K562 (cell line): ENCODE data around the gene CPED1. TPM values are rescaled to one million over a fixed set of nuclear protein-coding genes. Genes with fewer than 3 reads are reported as not detected.
A peak's percentile ranks its signal among the peaks of the same experiment; 100 is the strongest.

Source experiments
- CBX1 ChIP-seq: sonication (generic); IDR thresholded peaks from 2 replicates; pipeline ENCODE4 v1.6.1; 2016; ENCODE audit warnings: antibody characterized with exemption, low read depth, mild to moderate bottlenecking
- CCAR2 ChIP-seq: fragments of 200-400 bp; formaldehyde crosslinking; IDR thresholded peaks from 2 replicates; pipeline ENCODE4 v1.6.1; 2017; ENCODE audit warnings: mild to moderate bottlenecking, low read depth, low read length
- CTBP1 ChIP-seq: fragments of 450-650 bp; IDR thresholded peaks from 2 replicates; pipeline ENCODE4 v1.6.1; 2016; ENCODE audit warnings: borderline replicate concordance
- NFXL1 ChIP-seq: fragments of 450-650 bp; formaldehyde crosslinking; IDR thresholded peaks from 2 replicates; pipeline ENCODE4 v1.4.0; 2021; ENCODE audit warnings: mild to moderate bottlenecking
- PTBP1 ChIP-seq: fragments of 200-400 bp; formaldehyde crosslinking; IDR thresholded peaks from 2 replicates; pipeline ENCODE4 v1.6.1; 2017; ENCODE audit warnings: low read depth, low read length
- ZBTB7A ChIP-seq: IDR thresholded peaks from 2 replicates; pipeline ENCODE4 v1.6.1; 2011; ENCODE audit warnings: low read depth, mild to moderate bottlenecking, low read length, moderate library complexity, borderline replicate concordance; ENCODE audit not compliant: control insufficient read depth
- ZFX ChIP-seq: sonication (generic); formaldehyde crosslinking; IDR thresholded peaks from 2 replicates; pipeline ENCODE4 v1.8.0; 2022; ENCODE audit warnings: mild to moderate bottlenecking, missing genetic modification reagents, moderate library complexity
- ZNF174 ChIP-seq: fragments of 250-450 bp; sonication (Bioruptor Pico); IDR thresholded peaks from 2 replicates; pipeline ENCODE4 v1.4.0; 2020; ENCODE audit warnings: mild to moderate bottlenecking
- ZNF696 ChIP-seq: fragments of 250-450 bp; sonication (Bioruptor Pico); conservative IDR thresholded peaks from 2 replicates; pipeline ENCODE4 v1.4.0; 2020; ENCODE audit warnings: mild to moderate bottlenecking, moderate library complexity
- ZNF785 ChIP-seq: fragments of 250-450 bp; sonication (Bioruptor Pico); IDR thresholded peaks from 2 replicates; pipeline ENCODE4 v1.4.0; 2020; ENCODE audit warnings: mild to moderate bottlenecking
- polyA plus RNA-seq, 8 experiments: library from polyadenylated mRNA; depleted of rRNA in 4 of 8; stranded (reverse) in 5 of 8; unstranded in 3 of 8; fragments of >200 nt; fragmentation: Nextera tagmentation in 2 of 8; fragmentation: Illumina TruSeq in 1 of 8; extraction: Ambion mirVana in 2 of 8; extraction: Trizol in 1 of 8; gene quantifications; 2 replicates each; pipeline versions ENCODE4 v1.2.1 to v1.2.3, GENCODE V29; 2011 to 2014; ENCODE audit warnings: inconsistent platforms in 1 of 8, missing spikeins in 1 of 8
- total RNA-seq, 7 experiments: library from RNA; depleted of rRNA in 6 of 7; stranded (reverse); fragments of >200 nt in 6 of 7; fragmentation: Illumina TruSeq in 2 of 7; extraction: Trizol in 2 of 7; gene quantifications; 2 replicates each; pipeline versions ENCODE4 v1.2.1 to v1.2.3, GENCODE V29; 2011 to 2021; ENCODE audit warnings: low replicate concordance in 1 of 7
- TF ChIP-seq, protein P1 (sequence below), 2 experiments: fragments of 450-650 bp; formaldehyde crosslinking in 1 of 2; IDR thresholded peaks; 2 replicates each; pipeline versions ENCODE4 v1.4.0 to v1.6.1; 2014 to 2020; ENCODE audit warnings: mild to moderate bottlenecking in 2 of 2, borderline replicate concordance in 1 of 2, low read depth in 1 of 2
- TF ChIP-seq, protein P2 (sequence below): IDR thresholded peaks from 2 replicates; pipeline ENCODE4 v1.6.1; 2016; ENCODE audit warnings: missing genetic modification characterization, missing compliant biosample characterization
- TF ChIP-seq, protein P3 (sequence below), 2 experiments: fragments of 450-650 bp in 1 of 2; sonication (generic) in 1 of 2; formaldehyde crosslinking; conservative IDR thresholded peaks; 2 replicates each; pipeline versions ENCODE4 v1.4.0 to v1.8.1; 2020 to 2022; ENCODE audit warnings: mild to moderate bottlenecking in 1 of 2, missing genetic modification reagents in 1 of 2
- TF ChIP-seq, protein P4 (sequence below): fragments of 250-450 bp; sonication (Bioruptor Pico); IDR thresholded peaks from 2 replicates; pipeline ENCODE4 v1.5.0; 2021; ENCODE audit warnings: mild to moderate bottlenecking, moderate library complexity

Gene CPED1
- total and polyA plus RNA-seq, 9 of the 15 experiments (the other 6 are each of a cell fraction or from before 2014, with no cell fraction given): 195 to 393 (median 290) TPM

DNA sequence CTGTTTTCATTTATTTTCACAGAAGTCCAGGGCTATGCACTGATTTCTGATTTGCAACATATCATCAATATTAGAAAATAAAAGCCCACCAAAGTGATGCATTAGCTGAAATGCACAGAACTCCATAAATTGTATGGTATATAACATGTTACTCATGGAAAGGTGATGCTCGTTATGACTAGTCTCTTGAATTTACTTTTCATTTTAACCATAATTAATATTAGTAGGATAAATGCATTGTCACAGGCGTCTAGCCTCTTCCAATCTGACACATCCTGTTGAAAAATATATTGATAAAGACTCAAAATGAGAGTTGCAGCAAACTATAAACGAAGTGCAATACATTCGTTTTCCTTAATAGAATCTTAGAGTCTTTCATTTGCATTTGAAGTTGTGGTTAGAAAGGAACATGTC lies 92.4 kb downstream of the CPED1 start (continued):
- TF ChIP-seq, protein P1, sequence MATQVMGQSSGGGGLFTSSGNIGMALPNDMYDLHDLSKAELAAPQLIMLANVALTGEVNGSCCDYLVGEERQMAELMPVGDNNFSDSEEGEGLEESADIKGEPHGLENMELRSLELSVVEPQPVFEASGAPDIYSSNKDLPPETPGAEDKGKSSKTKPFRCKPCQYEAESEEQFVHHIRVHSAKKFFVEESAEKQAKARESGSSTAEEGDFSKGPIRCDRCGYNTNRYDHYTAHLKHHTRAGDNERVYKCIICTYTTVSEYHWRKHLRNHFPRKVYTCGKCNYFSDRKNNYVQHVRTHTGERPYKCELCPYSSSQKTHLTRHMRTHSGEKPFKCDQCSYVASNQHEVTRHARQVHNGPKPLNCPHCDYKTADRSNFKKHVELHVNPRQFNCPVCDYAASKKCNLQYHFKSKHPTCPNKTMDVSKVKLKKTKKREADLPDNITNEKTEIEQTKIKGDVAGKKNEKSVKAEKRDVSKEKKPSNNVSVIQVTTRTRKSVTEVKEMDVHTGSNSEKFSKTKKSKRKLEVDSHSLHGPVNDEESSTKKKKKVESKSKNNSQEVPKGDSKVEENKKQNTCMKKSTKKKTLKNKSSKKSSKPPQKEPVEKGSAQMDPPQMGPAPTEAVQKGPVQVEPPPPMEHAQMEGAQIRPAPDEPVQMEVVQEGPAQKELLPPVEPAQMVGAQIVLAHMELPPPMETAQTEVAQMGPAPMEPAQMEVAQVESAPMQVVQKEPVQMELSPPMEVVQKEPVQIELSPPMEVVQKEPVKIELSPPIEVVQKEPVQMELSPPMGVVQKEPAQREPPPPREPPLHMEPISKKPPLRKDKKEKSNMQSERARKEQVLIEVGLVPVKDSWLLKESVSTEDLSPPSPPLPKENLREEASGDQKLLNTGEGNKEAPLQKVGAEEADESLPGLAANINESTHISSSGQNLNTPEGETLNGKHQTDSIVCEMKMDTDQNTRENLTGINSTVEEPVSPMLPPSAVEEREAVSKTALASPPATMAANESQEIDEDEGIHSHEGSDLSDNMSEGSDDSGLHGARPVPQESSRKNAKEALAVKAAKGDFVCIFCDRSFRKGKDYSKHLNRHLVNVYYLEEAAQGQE (IDR thresholded peaks at IDR 0.05; ENCODE audit: borderline replicate concordance): no peak
- TF ChIP-seq, protein P1 (CRISPR knock-in tag; IDR thresholded peaks at IDR 0.05; ENCODE audit: low read depth): no peak
- TF ChIP-seq, protein P2, sequence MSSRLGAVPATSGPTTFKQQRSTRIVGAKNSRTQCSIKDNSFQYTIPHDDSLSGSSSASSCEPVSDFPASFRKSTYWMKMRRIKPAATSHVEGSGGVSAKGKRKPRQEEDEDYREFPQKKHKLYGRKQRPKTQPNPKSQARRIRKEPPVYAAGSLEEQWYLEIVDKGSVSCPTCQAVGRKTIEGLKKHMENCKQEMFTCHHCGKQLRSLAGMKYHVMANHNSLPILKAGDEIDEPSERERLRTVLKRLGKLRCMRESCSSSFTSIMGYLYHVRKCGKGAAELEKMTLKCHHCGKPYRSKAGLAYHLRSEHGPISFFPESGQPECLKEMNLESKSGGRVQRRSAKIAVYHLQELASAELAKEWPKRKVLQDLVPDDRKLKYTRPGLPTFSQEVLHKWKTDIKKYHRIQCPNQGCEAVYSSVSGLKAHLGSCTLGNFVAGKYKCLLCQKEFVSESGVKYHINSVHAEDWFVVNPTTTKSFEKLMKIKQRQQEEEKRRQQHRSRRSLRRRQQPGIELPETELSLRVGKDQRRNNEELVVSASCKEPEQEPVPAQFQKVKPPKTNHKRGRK (tag): no peak
- TF ChIP-seq, protein P3, sequence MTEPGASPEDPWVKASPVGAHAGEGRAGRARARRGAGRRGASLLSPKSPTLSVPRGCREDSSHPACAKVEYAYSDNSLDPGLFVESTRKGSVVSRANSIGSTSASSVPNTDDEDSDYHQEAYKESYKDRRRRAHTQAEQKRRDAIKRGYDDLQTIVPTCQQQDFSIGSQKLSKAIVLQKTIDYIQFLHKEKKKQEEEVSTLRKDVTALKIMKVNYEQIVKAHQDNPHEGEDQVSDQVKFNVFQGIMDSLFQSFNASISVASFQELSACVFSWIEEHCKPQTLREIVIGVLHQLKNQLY (CRISPR knock-in tag; conservative IDR thresholded peaks at IDR 0.05): 0 out of 4 replicates have a peak, but pooled peaks of 1 of the 2 experiments have one; percentile 31
- TF ChIP-seq ZNF174 (CRISPR knock-in tag) (peak; percentile 92), CBX1 (no peak), ZBTB7A (no peak), ZNF785 (CRISPR knock-in tag) (0 out of 2 replicates have a peak, but pooled peaks have one; percentile 25), CTBP1 (no peak), NFXL1 (CRISPR knock-in tag) (peak; percentile 50; the same call in 1 of the 2 replicates), ZNF696 (CRISPR knock-in tag) (peak; percentile 71; the same call in 1 of the 2 replicates), PTBP1 (no peak), ZFX (CRISPR knock-in tag) (no peak), CCAR2 (no peak)
- TF ChIP-seq, protein P4, sequence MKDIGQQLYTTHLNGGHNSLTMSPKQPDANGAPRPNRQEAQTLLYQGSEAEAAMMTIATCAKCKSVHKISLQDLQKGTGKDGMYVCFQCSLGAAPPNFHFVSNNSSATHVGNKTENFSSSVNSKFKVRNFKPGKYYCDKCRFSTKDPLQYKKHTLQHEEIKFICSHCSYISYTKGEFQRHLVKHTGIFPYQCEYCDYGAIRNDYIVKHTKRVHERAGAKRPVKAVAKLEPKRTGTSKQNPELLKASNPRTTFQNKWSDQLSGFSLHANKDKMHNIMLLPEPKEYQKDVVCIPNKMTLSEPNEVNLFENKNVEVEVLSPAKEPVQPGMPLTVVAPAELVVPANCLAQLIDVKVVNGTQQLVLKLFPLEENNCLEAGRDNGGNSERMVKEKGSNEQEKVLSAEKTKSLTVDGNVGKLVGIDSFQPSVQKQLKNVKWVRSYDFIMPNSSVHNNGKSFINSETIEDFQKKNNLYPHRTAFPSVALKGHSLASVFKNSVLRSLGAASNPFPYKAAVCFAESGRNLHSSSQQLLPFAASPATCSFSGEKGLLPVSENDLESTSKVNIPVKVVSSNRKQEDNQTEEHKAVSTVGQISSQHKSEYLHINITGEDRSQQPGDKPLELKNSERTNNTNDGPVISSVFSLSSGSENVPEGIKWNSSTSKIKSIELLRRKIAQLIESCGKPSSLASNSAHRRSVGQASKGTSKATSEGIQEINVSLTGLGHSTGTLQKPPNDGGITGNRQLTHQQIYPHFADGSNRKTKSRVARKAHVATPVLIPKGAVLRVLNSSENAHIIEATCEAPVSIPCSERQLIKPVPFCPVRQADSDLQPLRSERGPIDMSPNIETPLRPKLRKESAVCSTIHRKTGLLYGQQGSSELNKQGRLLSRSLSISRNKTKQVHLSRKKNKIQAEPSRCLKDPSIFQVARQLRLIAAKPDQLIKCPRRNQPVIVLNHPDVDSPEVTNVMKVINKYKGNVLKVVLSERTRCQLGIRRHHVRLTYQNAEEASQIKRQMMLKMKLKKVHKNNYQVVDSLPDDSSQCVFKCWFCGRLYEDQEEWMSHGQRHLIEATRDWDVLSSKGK (CRISPR knock-in tag): 0 out of 2 replicates have a peak, but pooled peaks have one; percentile 3
